NCI-H345 treated with DMSO at 0.1 percent for 48 hours (cell line): Measurements from ENCODE around the gene PAQR5.
A peak's percentile ranks its signal among the peaks of the same experiment; 100 is the strongest.
"Not testable (repeated sequence)": the region's sequence is repeated elsewhere in the genome, so short reads cannot be mapped to it uniquely, and the experiment has no call there.

Experiments
- DNase-seq: peaks from one replicate; lab custom pipeline; 2025; ENCODE audit not compliant: unreplicated experiment; lab: John Stamatoyannopoulos, UW

The PAQR5 gene

GRCh38 chr15:69415381-69415780 lies 116.7 kb downstream of the PAQR5 start:
- DNase-seq = no peak

- DNase-seq = no peak
Measured at GRCh38 chr15:69417581-69417980, 118.9 kb downstream of the PAQR5 start.

- no peak for DNase-seq
Measured at GRCh38 chr15:69421498-69421897, 122.8 kb downstream of the PAQR5 start.

- no peak for DNase-seq
Measured at GRCh38 chr15:69422336-69422895, 123.7 kb downstream of the PAQR5 start.

GRCh38 chr15:69424001-69424400 lies 125.3 kb downstream of the PAQR5 start:
- no peak for DNase-seq

GRCh38 chr15:69424748-69425413 lies 126.2 kb downstream of the PAQR5 start:
- DNase-seq = no peak

- DNase-seq = no peak
Measured at GRCh38 chr15:69433831-69434230, 135.1 kb downstream of the PAQR5 start.

- no peak for DNase-seq
Measured at GRCh38 chr15:69434238-69434637, 135.5 kb downstream of the PAQR5 start.

- no peak for DNase-seq
Measured at GRCh38 chr15:69434679-69435078, 136.0 kb downstream of the PAQR5 start.

- DNase-seq = no peak
Measured at GRCh38 chr15:69435985-69436384, 137.3 kb downstream of the PAQR5 start.

GRCh38 chr15:69436951-69437350 lies 138.2 kb downstream of the PAQR5 start:
- no peak for DNase-seq

- no peak for DNase-seq
Measured at GRCh38 chr15:69439623-69440022, 140.9 kb downstream of the PAQR5 start.

- DNase-seq = no peak
Measured at GRCh38 chr15:69443032-69443611, 144.4 kb downstream of the PAQR5 start.

GRCh38 chr15:69444686-69445085 lies 146.0 kb downstream of the PAQR5 start:
- no peak for DNase-seq

GRCh38 chr15:69446953-69447352 lies 148.2 kb downstream of the PAQR5 start:
- DNase-seq = no peak

- not testable (repeated sequence) for DNase-seq
Measured at GRCh38 chr15:69450221-69450620, 151.5 kb downstream of the PAQR5 start.

- DNase-seq = no peak
Measured at GRCh38 chr15:69450968-69451695, 152.4 kb downstream of the PAQR5 start.

GRCh38 chr15:69451951-69452691 lies 153.4 kb downstream of the PAQR5 start:
- DNase-seq = no peak

GRCh38 chr15:69452692-69453521 lies 154.2 kb downstream of the PAQR5 start, which contains the start of gene RPLP1:
Gene RPLP1 (plus strand): TSS chr15:69452818. CDS start chr15:69452949, 131 bp downstream.
- peak; percentile 77 for DNase-seq

GRCh38 chr15:69454953-69455352 lies 156.2 kb downstream of the PAQR5 start:
- no peak for DNase-seq
